Measurements from ENCODE around the gene TSPAN14.

TSPAN14 gene

GRCh38 chr10:80487791-80488538, 33.9 kb downstream of the TSPAN14 start:
- no peak for DNase-seq (ENCODE audit: low read depth)

GRCh38 chr10:80488539-80489066, 34.5 kb downstream of the TSPAN14 start:
- no peak for DNase-seq (ENCODE audit: low read depth)

- DNase-seq (ENCODE audit: low read depth) = no peak
These were observed 35.4 kb downstream of the TSPAN14 start for GRCh38 chr10:80489371-80490112.

- DNase-seq (ENCODE audit: low read depth) = no peak
These were observed 37.4 kb downstream of the TSPAN14 start for GRCh38 chr10:80491251-80492102.

GRCh38 chr10:80492848-80493521, 38.9 kb downstream of the TSPAN14 start:
- no peak for DNase-seq (ENCODE audit: low read depth)

- DNase-seq (ENCODE audit: low read depth) = no peak
These were observed 39.5 kb downstream of the TSPAN14 start for GRCh38 chr10:80493522-80494051.

- DNase-seq (ENCODE audit: low read depth) = no peak
These were observed 42.6 kb downstream of the TSPAN14 start for GRCh38 chr10:80496555-80497172.

GRCh38 chr10:80497187-80498077, 43.3 kb downstream of the TSPAN14 start:
- peak; percentile 50 for DNase-seq (ENCODE audit: low read depth)

- DNase-seq (ENCODE audit: low read depth) = no peak
These were observed 44.1 kb downstream of the TSPAN14 start for GRCh38 chr10:80498078-80498832.

- peak; percentile 97 for DNase-seq (ENCODE audit: low read depth)
These were observed 45.0 kb downstream of the TSPAN14 start for GRCh38 chr10:80498833-80499741.

- no peak for DNase-seq (ENCODE audit: low read depth)
These were observed 46.7 kb downstream of the TSPAN14 start for GRCh38 chr10:80500572-80501380.

- DNase-seq (ENCODE audit: low read depth) = peak; percentile 59
These were observed 47.3 kb downstream of the TSPAN14 start for GRCh38 chr10:80501381-80501912.

- peak; percentile 59 for DNase-seq (ENCODE audit: low read depth)
These were observed 47.9 kb downstream of the TSPAN14 start for GRCh38 chr10:80501913-80502521.

GRCh38 chr10:80502621-80503583, 48.8 kb downstream of the TSPAN14 start:
- DNase-seq (ENCODE audit: low read depth) = peak; percentile 49

- DNase-seq (ENCODE audit: low read depth) = no peak
These were observed 49.6 kb downstream of the TSPAN14 start for GRCh38 chr10:80503584-80504157.

All from ELR (cell line).